Thyroid gland (tissue), 4 donors: ENCODE data around the gene DDX51.

Source experiments
- CTCF ChIP-seq, 6 experiments: fragments of 200-600 bp in 3 of 6; fragments of 450-650 bp in 3 of 6; sonication (generic) in 3 of 6; IDR thresholded peaks; one replicate each; pipeline ENCODE4 v1.5.1; 2016 to 2019; ENCODE audit warnings: antibody characterized with exemption in 6 of 6, mild to moderate bottlenecking in 2 of 6, inconsistent platforms in 1 of 6, moderate library complexity in 1 of 6
- POLR2A ChIP-seq, 2 donors: fragments of 450-650 bp; IDR thresholded peaks; one replicate each; pipeline ENCODE4 v1.6.1; 2017; ENCODE audit warnings: antibody characterized with exemption in 2 of 2, mild to moderate bottlenecking in 2 of 2, moderate library complexity in 1 of 2

GRCh38 chr12:132102297-132102696 is 41.8 kb downstream of the DDX51 start:
- no peak for TF ChIP-seq CTCF (IDR thresholded peaks at IDR 0.05)
- no peak for TF ChIP-seq POLR2A (IDR thresholded peaks at IDR 0.05)
